ENCODE data around the gene DMAC1. TPM values are rescaled to one million over a fixed set of nuclear protein-coding genes. Genes with fewer than 3 reads are reported as not detected.

Gene DMAC1
- total RNA-seq, 1 donor from 2014 or later = 52.9 TPM

DNA sequence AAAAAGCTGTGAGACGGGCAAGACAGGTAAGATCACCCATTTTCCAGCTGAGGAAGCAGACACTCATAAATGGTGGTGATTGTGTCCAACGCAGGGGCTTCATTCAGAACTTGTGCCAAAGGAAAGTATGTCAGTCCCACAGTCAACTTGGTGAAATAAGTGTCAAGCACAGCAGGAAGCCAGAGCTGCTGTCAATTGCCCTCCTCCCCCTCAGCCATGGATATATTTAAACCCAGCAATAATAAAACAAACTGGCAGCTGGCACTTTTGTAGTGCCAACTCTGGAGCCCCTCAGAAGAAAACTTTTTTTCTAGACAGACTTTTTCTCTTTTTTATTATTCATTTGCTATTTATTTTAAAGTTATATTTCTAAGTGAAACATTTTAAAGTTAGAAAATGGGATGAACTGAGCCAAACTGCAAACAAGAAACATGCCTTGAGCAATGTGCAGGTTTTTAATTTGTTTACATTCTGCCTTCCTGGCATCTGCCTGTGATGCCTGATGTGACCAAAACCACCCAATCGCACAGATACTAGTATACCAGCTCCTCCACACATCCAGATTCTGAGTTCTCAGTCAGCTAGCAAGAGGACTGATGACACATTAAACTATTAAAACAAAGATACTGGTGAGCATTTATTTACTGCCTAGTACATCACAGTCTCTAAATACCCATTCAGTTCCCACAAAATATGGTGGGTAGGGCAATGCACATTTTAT, 17.0 kb downstream of the DMAC1 start:
- ATAC-seq = no peak

- no peak for ATAC-seq
These were observed 19.2 kb downstream of the DMAC1 start for GRCh38 chr9:7780261-7780988.

GRCh38 chr9:7778851-7779600, 20.6 kb downstream of the DMAC1 start:
- ATAC-seq = no peak

GRCh38 chr9:7777771-7778170, 21.8 kb downstream of the DMAC1 start:
- ATAC-seq = no peak

DNA sequence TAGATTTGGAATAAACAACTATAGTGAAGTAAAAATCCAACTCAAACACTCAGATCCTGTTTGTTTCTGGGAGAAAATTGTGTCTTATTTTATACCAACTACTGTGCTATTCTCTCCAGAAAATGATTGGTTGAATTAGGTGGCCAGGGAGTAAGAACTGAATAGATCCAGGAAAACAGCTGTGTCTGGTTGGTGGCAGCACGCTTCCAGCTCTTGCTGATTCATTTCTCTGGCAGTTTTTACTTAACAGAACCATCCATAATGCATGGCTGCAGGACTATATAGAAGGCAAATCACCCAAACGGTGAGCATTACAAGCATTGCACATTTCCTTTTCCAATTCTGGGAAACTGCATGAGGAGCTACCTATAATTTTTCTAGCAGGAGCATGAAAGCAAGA, 29.5 kb downstream of the DMAC1 start:
- no peak for ATAC-seq

DNA sequence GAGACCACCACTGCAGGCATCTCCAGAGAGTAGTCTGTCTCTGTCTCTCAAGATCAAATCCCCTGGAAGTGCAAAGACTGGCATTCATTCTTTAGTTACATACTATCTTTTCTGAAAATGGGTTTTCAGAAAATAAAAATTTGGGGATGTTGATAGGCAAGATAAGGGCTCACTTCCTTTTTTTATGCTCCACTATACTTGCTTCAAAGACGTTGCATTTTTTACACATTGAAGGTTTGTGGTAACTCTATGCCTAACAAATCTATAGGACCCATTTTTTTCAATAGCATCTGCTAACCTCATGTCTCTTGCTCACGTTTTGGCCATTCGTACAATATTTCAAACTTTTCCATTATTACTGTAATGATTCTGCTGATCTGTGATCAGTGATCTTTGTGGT, 37.0 kb downstream of the DMAC1 start:
- no peak for ATAC-seq

DNA sequence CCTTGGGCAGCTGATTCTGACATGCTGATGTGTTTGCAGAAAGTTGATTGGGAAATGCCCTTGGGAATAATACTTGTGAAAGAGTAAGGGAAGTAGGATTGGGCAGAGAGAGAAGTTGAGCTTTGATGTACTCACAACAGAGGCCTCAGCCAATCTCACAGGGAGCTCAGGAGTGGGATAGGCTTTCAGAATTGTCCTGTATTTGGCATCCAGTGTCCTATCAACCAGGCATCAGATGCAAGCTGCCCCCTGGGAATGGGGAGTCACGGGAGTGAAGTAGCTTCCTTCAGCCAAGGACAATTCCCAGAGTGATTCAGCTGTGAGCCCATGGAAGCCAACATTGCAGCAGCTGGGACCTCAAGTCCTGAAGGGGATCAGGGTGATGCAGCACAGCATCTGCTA, 39.6 kb downstream of the DMAC1 start:
- no peak for ATAC-seq

GRCh38 chr9:7756088-7756487, 43.5 kb downstream of the DMAC1 start:
- no peak for ATAC-seq

- no peak for ATAC-seq
These were observed 47.1 kb downstream of the DMAC1 start for GRCh38 chr9:7752481-7752880.

Measured in esophagus mucosa (tissue), 1 donor.